ENCODE results near the gene BAIAP2. TPM values are rescaled to one million over a fixed set of nuclear protein-coding genes. Genes with fewer than 3 reads are reported as not detected.

The BAIAP2 gene
- total RNA-seq, 1 experiment from 2014 or later = 67.0 TPM

DNA sequence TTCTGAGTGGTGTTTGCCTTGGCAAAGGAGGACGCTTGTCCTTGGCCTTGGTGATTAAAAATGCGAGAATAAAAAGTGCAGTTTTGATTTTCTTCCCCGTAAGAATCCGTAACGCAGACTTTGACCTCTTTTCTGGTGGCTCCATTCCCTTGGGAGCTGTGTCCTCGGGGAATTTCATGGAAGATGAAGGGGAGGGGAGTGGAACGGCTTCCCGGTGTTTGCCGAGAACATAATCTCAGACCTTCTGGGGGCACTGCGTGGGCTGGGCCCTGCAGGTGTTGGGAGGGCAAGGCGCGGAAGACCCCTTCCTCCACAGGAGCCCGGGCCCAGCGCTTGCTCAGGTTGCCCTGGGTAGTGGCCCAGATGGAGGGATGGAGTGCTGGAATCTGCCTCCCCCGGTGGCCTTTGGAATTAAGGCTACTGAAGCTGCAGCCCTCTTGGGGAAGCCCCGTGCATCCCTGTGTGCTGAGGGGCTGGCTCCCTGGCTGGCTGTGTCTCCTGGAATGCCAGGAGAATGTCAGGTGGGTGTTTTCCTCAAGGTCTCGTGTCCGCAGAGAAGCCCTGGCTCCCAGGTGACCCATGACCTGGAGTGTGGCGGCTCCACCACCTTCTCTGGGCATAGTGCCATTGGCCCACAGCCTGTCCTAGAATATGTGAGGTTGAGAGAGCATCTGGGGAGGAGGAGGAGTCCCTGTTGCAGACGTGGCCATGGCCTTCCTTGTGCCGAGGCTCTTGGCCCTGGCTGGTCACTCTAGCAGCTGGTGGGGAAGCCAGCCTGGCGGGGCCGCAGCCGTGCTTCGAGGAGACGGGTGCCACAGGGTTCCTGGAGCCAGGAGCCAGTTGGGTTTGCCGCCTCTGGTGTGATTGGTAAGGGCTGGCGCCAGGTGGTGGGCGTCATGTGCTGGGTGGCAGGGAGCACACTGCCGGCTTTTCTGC lies 3.1 kb downstream of the BAIAP2 start:
- TF ChIP-seq, protein P1, sequence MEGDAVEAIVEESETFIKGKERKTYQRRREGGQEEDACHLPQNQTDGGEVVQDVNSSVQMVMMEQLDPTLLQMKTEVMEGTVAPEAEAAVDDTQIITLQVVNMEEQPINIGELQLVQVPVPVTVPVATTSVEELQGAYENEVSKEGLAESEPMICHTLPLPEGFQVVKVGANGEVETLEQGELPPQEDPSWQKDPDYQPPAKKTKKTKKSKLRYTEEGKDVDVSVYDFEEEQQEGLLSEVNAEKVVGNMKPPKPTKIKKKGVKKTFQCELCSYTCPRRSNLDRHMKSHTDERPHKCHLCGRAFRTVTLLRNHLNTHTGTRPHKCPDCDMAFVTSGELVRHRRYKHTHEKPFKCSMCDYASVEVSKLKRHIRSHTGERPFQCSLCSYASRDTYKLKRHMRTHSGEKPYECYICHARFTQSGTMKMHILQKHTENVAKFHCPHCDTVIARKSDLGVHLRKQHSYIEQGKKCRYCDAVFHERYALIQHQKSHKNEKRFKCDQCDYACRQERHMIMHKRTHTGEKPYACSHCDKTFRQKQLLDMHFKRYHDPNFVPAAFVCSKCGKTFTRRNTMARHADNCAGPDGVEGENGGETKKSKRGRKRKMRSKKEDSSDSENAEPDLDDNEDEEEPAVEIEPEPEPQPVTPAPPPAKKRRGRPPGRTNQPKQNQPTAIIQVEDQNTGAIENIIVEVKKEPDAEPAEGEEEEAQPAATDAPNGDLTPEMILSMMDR (IDR thresholded peaks at IDR 0.05; ENCODE audit: unreplicated experiment) = no peak
- no peaks in the 10 kb centered on the region for H3K9me3 Mint-ChIP-seq (ENCODE audit: unreplicated experiment)
- peaks cover 53% of the 10 kb centered on the region for H3K4me1 Mint-ChIP-seq (ENCODE audit: insufficient read depth, unreplicated experiment)
- H3K27ac Mint-ChIP-seq (ENCODE audit: low read depth, unreplicated experiment) = peak overlapping the region; percentile 79
- H3K27me3 Mint-ChIP-seq (ENCODE audit: insufficient read depth, unreplicated experiment) = no peaks in the 10 kb centered on the region
- intact Hi-C loops (cut with micrococcal nuclease) = loop anchor here (2.0 kb wide), 1 partner anchor 13 kb away; no protein-coding TSS in a partner anchor
- BruUV-seq (replicated peaks) = no TSS peak
- ChIA-PET POLR2A (interaction anchor here (1.5 to 8.2 kb wide), 7 partner anchors 7 to 201 kb away, joined by 4 to 60 read pairs (median 10); partner anchors contain the start of genes CEP131, NDUFAF8 and TEPSIN), CTCF (interaction anchor here (0.9 to 2.1 kb wide), 8 partner anchors 11 to 79 kb away, joined by 3 to 20 read pairs (median 4); no protein-coding TSS in a partner anchor)
- peak; percentile 44 for DNase-seq (ENCODE audit: unreplicated experiment)
- H3K4me3 Mint-ChIP-seq (ENCODE audit: unreplicated experiment) = peak overlapping the region; percentile 81
- H3K36me3 Mint-ChIP-seq (ENCODE audit: insufficient read depth, unreplicated experiment) = peaks cover 31% of the 10 kb centered on the region

DNA sequence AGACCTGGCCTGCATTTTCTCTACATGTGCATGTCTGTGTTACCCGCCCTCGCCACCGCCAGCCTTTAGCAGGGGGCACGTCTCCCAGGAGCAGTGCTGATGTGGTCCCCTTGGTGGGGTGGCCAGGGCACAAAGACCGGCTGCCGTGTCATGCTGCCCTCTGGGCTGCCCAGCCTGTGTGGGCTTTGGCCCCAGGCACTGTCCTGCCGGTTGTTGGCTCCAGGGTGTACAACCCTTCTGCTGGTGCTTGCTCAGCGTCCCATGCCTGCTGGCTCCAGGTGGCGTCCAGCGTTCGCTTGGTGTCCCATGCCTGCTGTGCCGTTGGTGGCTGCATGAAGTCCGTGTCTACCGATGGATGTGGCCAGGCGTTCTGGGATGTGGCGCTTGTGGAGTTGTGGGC lies 4.1 kb downstream of the BAIAP2 start:
- no peak for DNase-seq (ENCODE audit: unreplicated experiment)
- intact Hi-C loops (cut with micrococcal nuclease) = no loop called here
- POLR2A ChIA-PET = interaction anchor here (1.5 to 8.2 kb wide), 3 partner anchors 11 to 57 kb away, joined by 5 to 60 read pairs (median 13); no protein-coding TSS in a partner anchor
- CTCF ChIA-PET = interaction anchor here (0.6 to 0.7 kb wide), 2 partner anchors 19 to 63 kb away, joined by 3 to 4 read pairs; no protein-coding TSS in a partner anchor
- Mint-ChIP-seq H3K36me3 (ENCODE audit: insufficient read depth, unreplicated experiment) (peaks cover 31% of the 10 kb centered on the region), H3K9me3 (ENCODE audit: unreplicated experiment) (no peaks in the 10 kb centered on the region), H3K27me3 (ENCODE audit: insufficient read depth, unreplicated experiment) (no peaks in the 10 kb centered on the region), H3K4me1 (ENCODE audit: insufficient read depth, unreplicated experiment) (peaks cover 52% of the 10 kb centered on the region), H3K4me3 (ENCODE audit: unreplicated experiment) (peak overlapping the region; percentile 29), H3K27ac (ENCODE audit: low read depth, unreplicated experiment) (no peak overlapping the region)
- TF ChIP-seq, protein P1 (IDR thresholded peaks at IDR 0.05; ENCODE audit: unreplicated experiment) = no peak
- no TSS peak for BruUV-seq (replicated peaks)

DNA sequence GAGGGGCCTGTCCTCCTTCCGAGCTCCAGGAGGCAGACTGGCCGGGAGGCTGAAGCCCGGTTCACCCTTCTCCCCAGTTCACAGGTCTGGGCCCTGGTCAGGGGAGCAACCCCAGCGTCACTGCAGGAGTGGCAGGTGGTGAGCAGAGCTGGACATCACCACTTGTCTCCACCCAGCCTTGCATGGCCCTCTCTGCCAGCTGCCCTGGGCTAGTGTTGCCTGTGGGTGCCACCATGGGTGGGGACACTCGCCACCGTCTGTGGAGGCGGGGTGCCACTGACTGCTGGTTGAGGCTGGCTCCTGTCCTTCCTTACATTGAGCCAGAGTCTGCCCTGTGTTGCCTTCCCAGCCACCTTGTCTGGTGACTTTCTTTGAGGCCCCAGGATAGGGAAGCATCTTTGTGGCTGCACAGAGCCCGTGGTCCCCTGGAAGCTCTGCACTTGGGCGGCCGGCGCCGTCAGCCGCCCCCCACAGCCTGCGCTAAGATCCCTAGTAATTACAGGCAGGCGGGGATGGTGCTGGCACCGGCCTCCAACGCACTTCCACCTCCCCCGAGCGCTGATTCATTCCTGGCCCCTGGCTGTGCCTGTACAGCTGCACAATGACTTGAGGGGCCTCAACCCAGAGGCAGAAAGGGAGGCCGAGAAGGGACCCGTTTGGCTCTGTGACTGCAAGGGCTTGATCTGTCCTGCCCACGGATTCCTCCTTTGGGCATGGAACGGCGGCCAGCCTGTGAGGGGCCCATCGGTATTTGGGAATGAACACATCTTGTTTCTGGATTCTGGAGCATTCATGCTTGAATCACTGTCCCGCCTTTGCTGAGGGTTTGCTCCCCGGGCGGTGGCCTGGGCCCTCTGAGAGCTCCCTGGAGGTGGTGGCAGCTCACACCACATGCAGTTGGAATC lies 5.2 kb downstream of the BAIAP2 start:
- Mint-ChIP-seq H3K36me3 (ENCODE audit: insufficient read depth, unreplicated experiment) (peaks cover 37% of the 10 kb centered on the region), H3K9me3 (ENCODE audit: unreplicated experiment) (no peaks in the 10 kb centered on the region), H3K4me3 (ENCODE audit: unreplicated experiment) (peak overlapping the region; percentile 59), H3K27me3 (ENCODE audit: insufficient read depth, unreplicated experiment) (no peaks in the 10 kb centered on the region), H3K27ac (ENCODE audit: low read depth, unreplicated experiment) (peak overlapping the region; percentile 69), H3K4me1 (ENCODE audit: insufficient read depth, unreplicated experiment) (peaks cover 60% of the 10 kb centered on the region)
- CTCF ChIA-PET = interaction anchor here (0.6 to 1.4 kb wide), 9 partner anchors 11 to 629 kb away, joined by 3 to 6 read pairs (median 3); no protein-coding TSS in a partner anchor
- TF ChIP-seq, protein P1 (IDR thresholded peaks at IDR 0.05; ENCODE audit: unreplicated experiment) = no peak
- no TSS peak for BruUV-seq (replicated peaks)
- intact Hi-C loops (cut with micrococcal nuclease) = no loop called here
- POLR2A ChIA-PET = interaction anchor here (0.7 to 8.2 kb wide), 7 partner anchors 10 to 56 kb away, joined by 3 to 60 read pairs (median 5); no protein-coding TSS in a partner anchor
- DNase-seq (ENCODE audit: unreplicated experiment) = peak; percentile 70

Data from MCF 10A (cell line).